Measurements from ENCODE around the gene IL2RA. TPM values are rescaled to one million over a fixed set of nuclear protein-coding genes. Genes with fewer than 3 reads are reported as not detected.

Gene IL2RA
- polyA plus RNA-seq, 1 experiment = not detected

DNA sequence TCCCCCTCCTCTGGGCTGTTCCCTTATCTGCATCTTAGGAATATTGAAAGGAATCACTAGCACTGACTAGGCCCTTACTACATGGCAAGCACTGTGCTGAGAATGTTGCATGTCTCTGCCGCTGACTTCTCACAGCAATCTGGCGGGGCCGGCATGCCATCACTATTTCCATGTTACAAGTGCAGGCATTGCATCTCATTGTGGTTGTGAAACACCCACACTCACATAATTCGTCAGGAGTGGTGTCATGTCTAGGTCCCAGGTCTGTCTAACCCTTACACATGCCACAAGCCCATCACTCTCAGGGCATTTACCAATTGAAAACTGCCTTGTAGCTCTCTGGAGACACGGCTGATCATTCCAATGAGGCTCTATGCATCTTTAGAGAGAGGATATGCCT, 8.5 kb upstream of the IL2RA start:
- ChIA-PET CTCF (interaction anchor here (0.6 kb wide), 1 partner anchor 17 kb away, joined by 4 read pairs; no protein-coding TSS in a partner anchor), POLR2A (no interaction called here)
- Histone ChIP-seq H3K9me3 (ENCODE audit: control insufficient read depth, insufficient read depth, low read length) (no peaks in the 10 kb centered on the region), H3K27ac (ENCODE audit: low read depth, low read length) (no peak overlapping the region), H3K4me3 (ENCODE audit: low read depth, low read length) (no peak overlapping the region), H3K27me3 (ENCODE audit: control insufficient read depth, insufficient read depth, low read length) (peaks cover 31% of the 10 kb centered on the region)
- TF ChIP-seq, protein P1, sequence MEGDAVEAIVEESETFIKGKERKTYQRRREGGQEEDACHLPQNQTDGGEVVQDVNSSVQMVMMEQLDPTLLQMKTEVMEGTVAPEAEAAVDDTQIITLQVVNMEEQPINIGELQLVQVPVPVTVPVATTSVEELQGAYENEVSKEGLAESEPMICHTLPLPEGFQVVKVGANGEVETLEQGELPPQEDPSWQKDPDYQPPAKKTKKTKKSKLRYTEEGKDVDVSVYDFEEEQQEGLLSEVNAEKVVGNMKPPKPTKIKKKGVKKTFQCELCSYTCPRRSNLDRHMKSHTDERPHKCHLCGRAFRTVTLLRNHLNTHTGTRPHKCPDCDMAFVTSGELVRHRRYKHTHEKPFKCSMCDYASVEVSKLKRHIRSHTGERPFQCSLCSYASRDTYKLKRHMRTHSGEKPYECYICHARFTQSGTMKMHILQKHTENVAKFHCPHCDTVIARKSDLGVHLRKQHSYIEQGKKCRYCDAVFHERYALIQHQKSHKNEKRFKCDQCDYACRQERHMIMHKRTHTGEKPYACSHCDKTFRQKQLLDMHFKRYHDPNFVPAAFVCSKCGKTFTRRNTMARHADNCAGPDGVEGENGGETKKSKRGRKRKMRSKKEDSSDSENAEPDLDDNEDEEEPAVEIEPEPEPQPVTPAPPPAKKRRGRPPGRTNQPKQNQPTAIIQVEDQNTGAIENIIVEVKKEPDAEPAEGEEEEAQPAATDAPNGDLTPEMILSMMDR (IDR thresholded peaks at IDR 0.05; ENCODE audit: low read depth, low read length) = no peak
- no peak for DNase-seq (ENCODE audit: low read depth, low spot score)

- CTCF ChIA-PET = interaction anchor here (1.5 kb wide), 1 partner anchor 17 kb away, joined by 6 read pairs; no protein-coding TSS in a partner anchor
- POLR2A ChIA-PET = no interaction called here
- Histone ChIP-seq H3K4me3 (ENCODE audit: low read depth, low read length) (no peak overlapping the region), H3K27me3 (ENCODE audit: control insufficient read depth, insufficient read depth, low read length) (peaks cover 29% of the 10 kb centered on the region), H3K9me3 (ENCODE audit: control insufficient read depth, insufficient read depth, low read length) (no peaks in the 10 kb centered on the region), H3K27ac (ENCODE audit: low read depth, low read length) (no peak overlapping the region)
- no peak for DNase-seq (ENCODE audit: low read depth, low spot score)
- TF ChIP-seq, protein P1 (IDR thresholded peaks at IDR 0.05; ENCODE audit: low read depth, low read length) = no peak
Observed at GRCh38 chr10:6069081-6069931, 7.1 kb upstream of the IL2RA start.

DNA sequence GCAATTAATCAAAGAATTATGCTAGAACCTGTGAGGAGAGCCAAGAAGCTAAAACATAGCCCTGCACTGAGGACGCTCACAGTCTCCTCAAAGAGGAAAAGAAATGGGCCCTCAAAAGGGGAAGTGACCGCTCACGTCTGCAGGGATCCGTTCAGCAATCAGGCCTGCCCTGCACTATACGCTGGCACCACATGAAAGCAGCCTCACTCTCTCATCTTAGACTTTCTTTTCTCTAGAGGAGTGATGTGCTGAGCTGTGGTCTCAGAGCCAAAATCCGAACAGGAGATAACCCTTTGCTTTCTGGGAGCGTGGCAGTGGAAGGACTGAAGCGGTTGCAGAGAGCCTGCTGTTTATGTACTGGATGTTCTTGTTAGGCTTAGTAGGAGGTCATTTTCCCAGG, 6.3 kb upstream of the IL2RA start:
- TF ChIP-seq, protein P1 (IDR thresholded peaks at IDR 0.05; ENCODE audit: low read depth, low read length) = no peak
- ChIA-PET POLR2A (interaction anchor here (0.7 kb wide), 1 partner anchor 286 kb away, joined by 7 read pairs; no protein-coding TSS in a partner anchor), CTCF (no interaction called here)
- H3K27ac ChIP-seq (ENCODE audit: low read depth, low read length) = no peak overlapping the region
- H3K27me3 ChIP-seq (ENCODE audit: control insufficient read depth, insufficient read depth, low read length) = peaks cover 29% of the 10 kb centered on the region
- DNase-seq (ENCODE audit: low read depth, low spot score) = no peak
- no peak overlapping the region for H3K4me3 ChIP-seq (ENCODE audit: low read depth, low read length)
- H3K9me3 ChIP-seq (ENCODE audit: control insufficient read depth, insufficient read depth, low read length) = no peaks in the 10 kb centered on the region

- no peaks in the 10 kb centered on the region for H3K9me3 ChIP-seq (ENCODE audit: control insufficient read depth, insufficient read depth, low read length)
- DNase-seq (ENCODE audit: low read depth, low spot score) = no peak
- ChIA-PET CTCF (interaction anchor here (0.7 kb wide), 1 partner anchor 131 kb away, joined by 7 read pairs; no protein-coding TSS in a partner anchor), POLR2A (interaction anchor here (0.7 kb wide), 1 partner anchor 286 kb away, joined by 7 read pairs; no protein-coding TSS in a partner anchor)
- peaks cover 29% of the 10 kb centered on the region for H3K27me3 ChIP-seq (ENCODE audit: control insufficient read depth, insufficient read depth, low read length)
- TF ChIP-seq, protein P1 (IDR thresholded peaks at IDR 0.05; ENCODE audit: low read depth, low read length) = no peak
- no peak overlapping the region for H3K27ac ChIP-seq (ENCODE audit: low read depth, low read length)
- H3K4me3 ChIP-seq (ENCODE audit: low read depth, low read length) = no peak overlapping the region
Observed at GRCh38 chr10:6068006-6068405, 5.8 kb upstream of the IL2RA start.

GRCh38 chr10:6067457-6067856, 5.3 kb upstream of the IL2RA start:
- H3K4me3 ChIP-seq (ENCODE audit: low read depth, low read length) = no peak overlapping the region
- TF ChIP-seq, protein P1 (IDR thresholded peaks at IDR 0.05; ENCODE audit: low read depth, low read length) = no peak
- POLR2A ChIA-PET = interaction anchor here (0.7 kb wide), 1 partner anchor 287 kb away, joined by 7 read pairs; no protein-coding TSS in a partner anchor
- H3K9me3 ChIP-seq (ENCODE audit: control insufficient read depth, insufficient read depth, low read length) = no peaks in the 10 kb centered on the region
- H3K27me3 ChIP-seq (ENCODE audit: control insufficient read depth, insufficient read depth, low read length) = peaks cover 29% of the 10 kb centered on the region
- DNase-seq (ENCODE audit: low read depth, low spot score) = no peak
- H3K27ac ChIP-seq (ENCODE audit: low read depth, low read length) = no peak overlapping the region
- CTCF ChIA-PET = interaction anchor here (0.7 kb wide), 1 partner anchor 132 kb away, joined by 7 read pairs; no protein-coding TSS in a partner anchor

Data from AG04450 (cell line).